Measurements from ENCODE around the gene IDUA.
"Not testable (repeated sequence)": the region's sequence is repeated elsewhere in the genome, so short reads cannot be mapped to it uniquely, and the experiment has no call there.

Gene IDUA

GRCh38 chr4:974668-975067 lies 12.2 kb upstream of the IDUA start:
- WGBS, result over 99% methylated on average over 9 of the region's 9 CpGs
- Histone ChIP-seq H2BK15ac (ENCODE audit: low read depth, poor library complexity, severe bottlenecking) (no peak overlapping the region), H3K23ac (ENCODE audit: low read length in 2 of 2) (no peak overlapping the region), H3K36me3 (ENCODE audit: control insufficient read depth in 1 of 2, insufficient read depth in 2 of 2, low read depth in 1 of 2, low read length in 2 of 2) (peaks cover 6 to 12% of the 10 kb centered on the region in 2 experiments), H3K18ac (ENCODE audit: low read depth in 1 of 2, low read length in 2 of 2) (no peak overlapping the region), H3K4me1 (ENCODE audit: control insufficient read depth, insufficient read depth, low read depth, low read length) (peaks cover 29% of the 10 kb centered on the region), H2BK12ac (ENCODE audit: low read length in 2 of 2) (no peak overlapping the region), H2BK5ac (ENCODE audit: low read depth, low read length, poor library complexity, severe bottlenecking) (no peak overlapping the region), H3K9ac (ENCODE audit: low read length) (no peak overlapping the region), H2BK120ac (ENCODE audit: low read depth, low read length) (no peak overlapping the region), H2AK5ac (ENCODE audit: low read length, severe bottlenecking) (no peak overlapping the region), H3K4me2 (ENCODE audit: low read length, poor library complexity, severe bottlenecking) (no peak overlapping the region), H2AFZ (ENCODE audit: low read depth, low read length) (no peak overlapping the region), H3K79me1 (replicated peaks; ENCODE audit: low read length, poor library complexity, severe bottlenecking) (peaks cover 28% of the 10 kb centered on the region), H3K4ac (ENCODE audit: low read depth in 1 of 2, low read length in 2 of 2) (no peak overlapping the region), H4K91ac (ENCODE audit: low read length) (no peak overlapping the region), H3K9me3 (ENCODE audit: control insufficient read depth, low read length) (no peaks in the 10 kb centered on the region), H3K4me3 (ENCODE audit: insufficient read depth in 1 of 2, low read depth in 1 of 2, low read length in 2 of 2) (no peak overlapping the region), H3K27me3 (ENCODE audit: control insufficient read depth in 1 of 2, insufficient read depth in 1 of 2, low read length in 2 of 2) (no peaks in the 10 kb centered on the region), H4K8ac (ENCODE audit: low read length) (no peak overlapping the region), H3K27ac (ENCODE audit: low read length, poor library complexity, severe bottlenecking) (no peak overlapping the region), H3K14ac (ENCODE audit: low read length in 2 of 2) (no peak overlapping the region)
- no peak for DNase-seq

GRCh38 chr4:976016-976415 lies 10.8 kb upstream of the IDUA start:
- not testable (repeated sequence) for H3K18ac ChIP-seq (ENCODE audit: low read depth in 1 of 2, low read length in 2 of 2); H2BK5ac ChIP-seq (ENCODE audit: low read depth, low read length, poor library complexity, severe bottlenecking); H3K14ac ChIP-seq (ENCODE audit: low read length in 2 of 2); H2BK12ac ChIP-seq (ENCODE audit: low read length in 2 of 2); H3K36me3 ChIP-seq (ENCODE audit: control insufficient read depth in 1 of 2, insufficient read depth in 2 of 2, low read depth in 1 of 2, low read length in 2 of 2); H3K4me2 ChIP-seq (ENCODE audit: low read length, poor library complexity, severe bottlenecking); H3K27ac ChIP-seq (ENCODE audit: low read length, poor library complexity, severe bottlenecking); H3K9ac ChIP-seq (ENCODE audit: low read length); H3K23ac ChIP-seq (ENCODE audit: low read length in 2 of 2); H3K9me3 ChIP-seq (ENCODE audit: control insufficient read depth, low read length); H3K4me3 ChIP-seq (ENCODE audit: insufficient read depth in 1 of 2, low read depth in 1 of 2, low read length in 2 of 2); H3K4ac ChIP-seq (ENCODE audit: low read depth in 1 of 2, low read length in 2 of 2); H4K91ac ChIP-seq (ENCODE audit: low read length); H3K27me3 ChIP-seq (ENCODE audit: control insufficient read depth in 1 of 2, insufficient read depth in 1 of 2, low read length in 2 of 2); H2AK5ac ChIP-seq (ENCODE audit: low read length, severe bottlenecking); H4K8ac ChIP-seq (ENCODE audit: low read length); H2BK120ac ChIP-seq (ENCODE audit: low read depth, low read length); H2AFZ ChIP-seq (ENCODE audit: low read depth, low read length); DNase-seq; H2BK15ac ChIP-seq (ENCODE audit: low read depth, poor library complexity, severe bottlenecking)
- peaks cover 18% of the 10 kb centered on the region for H3K79me1 ChIP-seq (replicated peaks; ENCODE audit: low read length, poor library complexity, severe bottlenecking)
- H3K4me1 ChIP-seq (ENCODE audit: control insufficient read depth, insufficient read depth, low read depth, low read length), result peaks cover 29% of the 10 kb centered on the region
- WGBS, result 100% methylated on average over 5 of the region's 25 CpGs

GRCh38 chr4:978957-979701 lies 7.7 kb upstream of the IDUA start:
- no peaks in the 10 kb centered on the region for H3K27me3 ChIP-seq (ENCODE audit: control insufficient read depth in 1 of 2, insufficient read depth in 1 of 2, low read length in 2 of 2)
- peak overlapping the region; percentile 91 for H4K91ac ChIP-seq (ENCODE audit: low read length)
- H2BK12ac ChIP-seq (ENCODE audit: low read length in 2 of 2), result peak overlapping the region; percentile 72 to 84
- H3K4me2 ChIP-seq (ENCODE audit: low read length, poor library complexity, severe bottlenecking), result peak overlapping the region; percentile 33
- H3K18ac ChIP-seq (ENCODE audit: low read depth in 1 of 2, low read length in 2 of 2), result peak overlapping the region; percentile 76 to 88
- H3K23ac ChIP-seq (ENCODE audit: low read length in 2 of 2), result no peak overlapping the region
- H3K27ac ChIP-seq (ENCODE audit: low read length, poor library complexity, severe bottlenecking), result no peak overlapping the region
- peaks cover 9% of the 10 kb centered on the region for H3K4me1 ChIP-seq (ENCODE audit: control insufficient read depth, insufficient read depth, low read depth, low read length)
- no peak overlapping the region for H2BK15ac ChIP-seq (ENCODE audit: low read depth, poor library complexity, severe bottlenecking)
- H3K4ac ChIP-seq (ENCODE audit: low read depth in 1 of 2, low read length in 2 of 2), result peak overlapping the region; percentile 66 to 85
- H3K4me3 ChIP-seq (ENCODE audit: insufficient read depth in 1 of 2, low read depth in 1 of 2, low read length in 2 of 2), result no peak overlapping the region
- peak; percentile 74 for DNase-seq
- H3K79me1 ChIP-seq (replicated peaks; ENCODE audit: low read length, poor library complexity, severe bottlenecking), result peaks cover 4% of the 10 kb centered on the region
- no peak overlapping the region for H2BK120ac ChIP-seq (ENCODE audit: low read depth, low read length)
- H2AK5ac ChIP-seq (ENCODE audit: low read length, severe bottlenecking), result no peak overlapping the region
- H3K14ac ChIP-seq (ENCODE audit: low read length in 2 of 2), result peak overlapping the region in 1 of 2 experiments; percentile 53
- H3K36me3 ChIP-seq (ENCODE audit: control insufficient read depth in 1 of 2, insufficient read depth in 2 of 2, low read depth in 1 of 2, low read length in 2 of 2), result peaks cover 0 to 4% of the 10 kb centered on the region in 2 experiments
- H3K9ac ChIP-seq (ENCODE audit: low read length), result peak overlapping the region; percentile 10
- H2AFZ ChIP-seq (ENCODE audit: low read depth, low read length), result peak overlapping the region; percentile 48
- WGBS, result 21% methylated on average over 20 of the region's 20 CpGs
- no peaks in the 10 kb centered on the region for H3K9me3 ChIP-seq (ENCODE audit: control insufficient read depth, low read length)
- peak overlapping the region; percentile 70 for H4K8ac ChIP-seq (ENCODE audit: low read length)
- H2BK5ac ChIP-seq (ENCODE audit: low read depth, low read length, poor library complexity, severe bottlenecking), result no peak overlapping the region

- Histone ChIP-seq H2BK120ac (ENCODE audit: low read depth, low read length) (no peak overlapping the region), H3K14ac (ENCODE audit: low read length in 2 of 2) (no peak overlapping the region), H2BK12ac (ENCODE audit: low read length in 2 of 2) (peak overlapping the region in 1 of 2 experiments; percentile 67), H3K23ac (ENCODE audit: low read length in 2 of 2) (no peak overlapping the region), H2BK5ac (ENCODE audit: low read depth, low read length, poor library complexity, severe bottlenecking) (no peak overlapping the region), H3K4me2 (ENCODE audit: low read length, poor library complexity, severe bottlenecking) (no peak overlapping the region), H4K91ac (ENCODE audit: low read length) (peak overlapping the region; percentile 48), H3K36me3 (ENCODE audit: control insufficient read depth in 1 of 2, insufficient read depth in 2 of 2, low read depth in 1 of 2, low read length in 2 of 2) (peaks cover 0 to 4% of the 10 kb centered on the region in 2 experiments), H2AFZ (ENCODE audit: low read depth, low read length) (no peak overlapping the region), H3K4me1 (ENCODE audit: control insufficient read depth, insufficient read depth, low read depth, low read length) (peaks cover 16% of the 10 kb centered on the region), H3K4me3 (ENCODE audit: insufficient read depth in 1 of 2, low read depth in 1 of 2, low read length in 2 of 2) (no peak overlapping the region), H3K27ac (ENCODE audit: low read length, poor library complexity, severe bottlenecking) (no peak overlapping the region), H3K27me3 (ENCODE audit: control insufficient read depth in 1 of 2, insufficient read depth in 1 of 2, low read length in 2 of 2) (no peaks in the 10 kb centered on the region), H2AK5ac (ENCODE audit: low read length, severe bottlenecking) (no peak overlapping the region), H3K18ac (ENCODE audit: low read depth in 1 of 2, low read length in 2 of 2) (no peak overlapping the region), H4K8ac (ENCODE audit: low read length) (no peak overlapping the region), H3K4ac (ENCODE audit: low read depth in 1 of 2, low read length in 2 of 2) (no peak overlapping the region), H2BK15ac (ENCODE audit: low read depth, poor library complexity, severe bottlenecking) (no peak overlapping the region), H3K9me3 (ENCODE audit: control insufficient read depth, low read length) (no peaks in the 10 kb centered on the region), H3K9ac (ENCODE audit: low read length) (no peak overlapping the region), H3K79me1 (replicated peaks; ENCODE audit: low read length, poor library complexity, severe bottlenecking) (peaks cover 9% of the 10 kb centered on the region)
- 93% methylated on average over 17 of the region's 17 CpGs for WGBS
- no peak for DNase-seq
Measured at GRCh38 chr4:982291-982690, 4.6 kb upstream of the IDUA start.

All from mesenchymal stem cell (in vitro differentiated cells and primary cell).